ENCODE measurements around the gene HOMER2. TPM values are rescaled to one million over a fixed set of nuclear protein-coding genes. Genes with fewer than 3 reads are reported as not detected.

Gene HOMER2
- total RNA-seq, 2 donors from 2014 or later = 234 to 445 TPM

DNA sequence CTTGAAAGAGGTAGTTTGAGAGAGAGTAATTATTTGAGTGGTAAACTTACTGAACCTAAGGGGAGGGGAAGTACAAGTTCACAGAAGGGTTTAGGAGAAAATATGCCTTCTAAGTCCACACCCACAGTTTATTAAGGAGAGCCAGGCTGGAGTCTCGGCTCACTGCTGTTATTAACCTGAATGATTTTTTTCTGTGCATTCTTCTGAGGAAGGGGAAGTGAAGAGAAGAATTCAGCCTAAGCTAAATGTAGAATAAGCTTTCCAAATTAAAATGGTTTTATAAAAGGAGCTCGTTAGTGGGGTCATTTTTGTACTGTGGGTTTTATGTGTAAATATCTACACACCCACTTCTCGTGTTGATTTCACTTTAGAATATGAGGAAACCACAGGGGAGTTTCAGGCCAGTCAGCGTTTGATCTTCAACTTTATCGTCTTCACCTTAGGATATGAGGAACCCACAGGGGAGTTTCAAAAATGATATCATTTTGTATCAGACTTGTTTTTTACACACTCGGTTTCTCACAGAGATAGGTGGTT is 141.6 kb downstream of the HOMER2 start:
- intact Hi-C loops (cut with DNase I) = loop anchor here (5.0 kb wide), 2 partner anchors 59 to 269 kb away; partner anchors contain the start of gene RPS17
- no peaks in the 10 kb centered on the region for H3K4me1 ChIP-seq (replicated peaks)
- H3K9me3 ChIP-seq = no peaks in the 10 kb centered on the region
- H3K27ac ChIP-seq = peak overlapping the region; percentile 99
- H3K36me3 ChIP-seq = peaks cover 0 to 9% of the 10 kb centered on the region in 2 donors
- H3K4me3 ChIP-seq = peak overlapping the region; percentile 69 to 98
- H3K27me3 ChIP-seq (replicated peaks; ENCODE audit: insufficient read depth) = no peaks in the 10 kb centered on the region
- TF ChIP-seq, protein P1, sequence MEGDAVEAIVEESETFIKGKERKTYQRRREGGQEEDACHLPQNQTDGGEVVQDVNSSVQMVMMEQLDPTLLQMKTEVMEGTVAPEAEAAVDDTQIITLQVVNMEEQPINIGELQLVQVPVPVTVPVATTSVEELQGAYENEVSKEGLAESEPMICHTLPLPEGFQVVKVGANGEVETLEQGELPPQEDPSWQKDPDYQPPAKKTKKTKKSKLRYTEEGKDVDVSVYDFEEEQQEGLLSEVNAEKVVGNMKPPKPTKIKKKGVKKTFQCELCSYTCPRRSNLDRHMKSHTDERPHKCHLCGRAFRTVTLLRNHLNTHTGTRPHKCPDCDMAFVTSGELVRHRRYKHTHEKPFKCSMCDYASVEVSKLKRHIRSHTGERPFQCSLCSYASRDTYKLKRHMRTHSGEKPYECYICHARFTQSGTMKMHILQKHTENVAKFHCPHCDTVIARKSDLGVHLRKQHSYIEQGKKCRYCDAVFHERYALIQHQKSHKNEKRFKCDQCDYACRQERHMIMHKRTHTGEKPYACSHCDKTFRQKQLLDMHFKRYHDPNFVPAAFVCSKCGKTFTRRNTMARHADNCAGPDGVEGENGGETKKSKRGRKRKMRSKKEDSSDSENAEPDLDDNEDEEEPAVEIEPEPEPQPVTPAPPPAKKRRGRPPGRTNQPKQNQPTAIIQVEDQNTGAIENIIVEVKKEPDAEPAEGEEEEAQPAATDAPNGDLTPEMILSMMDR (IDR thresholded peaks at IDR 0.05) = no peak
- TF ChIP-seq POLR2A (IDR thresholded peaks at IDR 0.05) = no peak
- TF ChIP-seq POLR2AphosphoS5 (IDR thresholded peaks at IDR 0.05) = no peak
- no peak for DNase-seq (ENCODE audit: low spot score)
- WGBS = 2% methylated on average over 6 of the region's 6 CpGs

DNA sequence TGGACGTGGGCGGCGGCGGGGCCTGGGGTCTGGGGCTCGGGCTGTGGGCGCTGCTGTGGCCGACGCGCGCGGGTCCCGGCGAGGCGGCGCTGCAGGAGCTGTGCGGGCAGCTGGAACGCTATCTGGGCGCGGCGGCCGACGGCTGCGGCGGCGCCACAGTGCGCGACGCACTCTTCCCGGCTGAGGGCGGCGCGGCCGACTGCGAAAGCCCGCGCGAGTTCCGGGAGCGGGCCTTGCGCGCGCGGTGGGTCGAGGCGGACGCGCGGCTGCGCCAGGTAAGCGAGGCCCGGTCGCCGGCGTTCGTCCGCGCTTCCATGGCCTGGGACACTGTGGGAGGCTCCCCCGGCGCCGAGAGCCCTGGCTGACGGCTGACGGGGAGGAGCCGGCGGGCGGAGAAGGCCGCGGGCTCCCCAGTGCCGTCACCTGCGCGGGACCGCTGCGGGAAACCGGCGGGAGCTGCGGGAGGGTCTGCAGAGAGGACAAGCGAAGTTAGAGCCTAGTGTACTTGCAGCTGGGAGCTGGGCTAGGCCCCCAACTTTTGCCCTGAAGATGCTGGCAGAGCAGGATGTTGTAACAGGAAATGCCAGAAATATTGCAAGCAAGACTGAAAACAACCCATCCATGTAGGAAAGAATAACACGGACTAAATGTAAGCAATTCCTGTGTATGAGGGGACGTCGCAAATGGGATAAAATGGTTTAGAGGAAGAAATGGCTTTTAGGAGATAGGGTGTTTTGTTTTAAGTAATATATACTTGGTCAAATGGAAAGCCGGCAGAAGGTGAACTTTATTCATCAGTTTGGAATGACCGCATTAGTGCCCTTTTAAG is 142.2 kb downstream of the HOMER2 start:
- no peaks in the 10 kb centered on the region for H3K4me1 ChIP-seq (replicated peaks)
- peak overlapping the region; percentile 69 to 98 for H3K4me3 ChIP-seq
- H3K27me3 ChIP-seq (replicated peaks; ENCODE audit: insufficient read depth) = no peaks in the 10 kb centered on the region
- no peak for TF ChIP-seq POLR2AphosphoS5 (IDR thresholded peaks at IDR 0.05)
- no peak for TF ChIP-seq POLR2A (IDR thresholded peaks at IDR 0.05)
- TF ChIP-seq, protein P1 (IDR thresholded peaks at IDR 0.05) = peak in 1 of 4 experiments; percentile 1
- H3K27ac ChIP-seq = peak overlapping the region; percentile 99
- DNase-seq (ENCODE audit: low spot score) = no peak
- WGBS = under 1% methylated on average over 21 of the region's 81 CpGs
- H3K36me3 ChIP-seq = peaks cover 0 to 9% of the 10 kb centered on the region in 2 donors
- no peaks in the 10 kb centered on the region for H3K9me3 ChIP-seq
- intact Hi-C loops (cut with DNase I) = loop anchor here (5.0 kb wide), 2 partner anchors 58 to 268 kb away; partner anchors contain the start of gene RPS17

DNA sequence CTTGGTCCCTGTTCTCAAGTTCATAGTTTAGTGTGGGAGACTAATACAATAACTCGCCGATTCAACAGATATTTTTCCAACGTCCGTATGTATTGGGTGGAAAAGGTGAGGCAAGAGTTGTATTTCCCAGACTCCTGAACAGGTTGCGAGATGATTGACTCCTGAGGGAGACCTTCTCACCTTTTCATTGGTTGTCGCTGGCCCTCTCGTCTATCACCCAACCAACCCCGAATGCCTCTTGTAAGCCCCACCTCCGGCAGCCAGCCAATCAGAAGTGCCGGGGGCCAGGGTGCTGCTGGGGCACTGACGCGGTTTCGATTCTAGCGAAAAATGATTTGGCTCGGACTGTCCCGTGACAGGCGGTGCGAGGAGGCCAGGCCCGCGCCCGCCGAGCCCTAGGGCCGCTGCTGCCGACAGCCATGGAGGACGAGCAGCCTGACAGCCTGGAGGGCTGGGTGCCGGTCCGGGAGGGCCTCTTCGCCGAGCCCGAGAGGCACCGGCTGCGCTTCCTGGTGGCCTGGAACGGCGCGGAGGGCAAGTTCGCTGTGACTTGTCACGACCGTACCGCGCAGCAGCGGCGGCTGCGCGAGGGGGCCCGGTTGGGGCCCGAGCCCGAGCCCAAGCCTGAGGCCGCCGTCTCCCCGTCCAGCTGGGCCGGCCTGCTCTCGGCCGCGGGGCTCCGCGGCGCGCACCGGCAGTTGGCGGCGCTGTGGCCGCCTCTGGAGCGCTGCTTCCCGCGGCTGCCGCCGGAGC is 143.0 kb downstream of the HOMER2 start, which contains the start of gene WHAMM:
Gene WHAMM, plus strand, starts transcription at position 321 of the 753 bp plus-strand sequence. Its CDS starts 99 bp downstream, at position 420.
- Histone ChIP-seq H3K36me3 (peaks cover 0 to 7% of the 10 kb centered on the region in 2 donors), H3K4me1 (replicated peaks) (no peaks in the 10 kb centered on the region), H3K27me3 (replicated peaks; ENCODE audit: insufficient read depth) (no peaks in the 10 kb centered on the region), H3K27ac (peak within 1 kb of the TSS; percentile 99), H3K4me3 (peak within 1 kb of the TSS; percentile 69 to 98), H3K9me3 (no peaks in the 10 kb centered on the region)
- TF ChIP-seq, protein P1 (IDR thresholded peaks at IDR 0.05) = peak in 1 of 4 experiments; percentile 3
- TF ChIP-seq POLR2AphosphoS5 (IDR thresholded peaks at IDR 0.05) (peak; percentile 99), POLR2A (IDR thresholded peaks at IDR 0.05) (peak; percentile 98)
- 0% methylated on average over 34 of the region's 67 CpGs for WGBS
- intact Hi-C loops (cut with DNase I) = loop anchor here (5.0 kb wide), 2 partner anchors 57 to 267 kb away; partner anchors contain the start of gene RPS17
- DNase-seq (ENCODE audit: low spot score) = peak; percentile 99

DNA sequence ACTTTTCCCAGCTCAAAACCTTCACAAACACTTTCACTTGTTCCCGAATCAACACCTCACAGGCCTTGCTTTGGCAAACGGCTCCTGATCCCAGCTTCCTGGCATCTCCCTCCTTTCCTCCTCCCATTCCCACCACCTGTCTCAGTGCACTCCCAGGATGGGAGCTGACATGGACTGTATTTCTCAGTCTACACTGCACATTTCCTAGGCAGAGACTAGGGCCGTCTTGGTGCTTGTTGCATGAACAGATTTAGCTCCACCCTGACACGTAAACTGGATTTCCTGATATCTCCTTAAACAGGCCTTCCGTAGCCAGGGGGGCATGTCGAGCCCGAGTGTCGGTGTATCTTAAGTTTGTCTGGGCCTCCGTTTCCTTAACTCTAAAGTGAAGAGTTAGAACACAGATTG is 143.9 kb downstream of the HOMER2 start:
- 62% methylated on average over 9 of the region's 9 CpGs for WGBS
- Histone ChIP-seq H3K4me1 (replicated peaks) (no peaks in the 10 kb centered on the region), H3K27ac (peak overlapping the region; percentile 99), H3K4me3 (no peak overlapping the region), H3K36me3 (no peaks in the 10 kb centered on the region), H3K9me3 (no peaks in the 10 kb centered on the region), H3K27me3 (replicated peaks; ENCODE audit: insufficient read depth) (no peaks in the 10 kb centered on the region)
- no peak for TF ChIP-seq POLR2A (IDR thresholded peaks at IDR 0.05)
- no peak for TF ChIP-seq POLR2AphosphoS5 (IDR thresholded peaks at IDR 0.05)
- TF ChIP-seq, protein P1 (IDR thresholded peaks at IDR 0.05) = no peak
- intact Hi-C loops (cut with DNase I) = no loop called here
- DNase-seq (ENCODE audit: low spot score) = no peak

Data from prostate gland (tissue), 2 donors.